ENCODE data around the gene BEX3.
"Not testable (repeated sequence)": the region's sequence is repeated elsewhere in the genome, so short reads cannot be mapped to it uniquely, and the experiment has no call there.

Gene BEX3

DNA sequence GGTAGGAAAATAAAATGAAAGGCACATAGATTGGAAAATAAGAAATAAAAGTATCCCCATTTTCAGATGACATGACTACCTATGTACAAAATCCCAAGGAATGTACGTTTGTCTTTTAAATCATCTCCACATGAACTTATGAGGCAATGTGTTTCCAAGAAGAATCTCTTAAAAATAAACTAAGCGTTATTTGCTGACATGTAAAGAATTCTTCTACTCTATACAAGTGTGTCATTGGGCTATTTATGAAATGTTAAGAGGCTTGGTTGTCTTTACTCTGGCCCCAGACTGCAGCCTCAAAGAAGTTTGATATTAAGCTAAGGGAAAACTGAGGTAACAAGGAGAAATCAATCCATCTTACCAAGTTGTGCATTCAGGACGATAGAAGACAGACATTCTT, 17.1 kb downstream of the BEX3 start:
- TF ChIP-seq JUND (IDR thresholded peaks at IDR 0.05; ENCODE audit: low read depth), result no peak
- DNase-seq (ENCODE audit: low read depth in 1 of 2, low spot score in 1 of 2), result no peak
- in situ Hi-C loops (cut with HindIII; ENCODE audit: low pct_unique_long_range_greater_than_20kb, low sequenced_read_pairs), result no loop called here

DNA sequence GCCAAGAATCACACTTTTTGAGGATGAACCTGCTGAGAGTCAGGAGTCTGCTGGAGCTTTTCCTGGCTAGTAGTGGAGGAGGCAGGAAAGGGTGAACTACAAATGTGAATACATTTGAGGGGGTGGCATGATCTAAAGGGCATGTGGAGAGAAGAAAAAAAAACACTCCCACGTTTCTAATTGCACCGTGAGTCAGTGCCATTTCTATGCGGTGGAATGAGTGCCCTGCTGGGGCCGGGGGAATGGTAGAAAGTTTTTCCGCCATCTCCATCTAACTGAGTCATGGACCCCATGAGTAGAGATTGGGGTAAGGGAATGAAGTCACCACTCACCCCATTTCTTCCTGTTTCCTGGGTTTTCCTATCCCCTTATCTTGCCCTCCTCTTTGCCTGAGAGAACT, 19.8 kb downstream of the BEX3 start:
- DNase-seq (ENCODE audit: low read depth in 1 of 2, low spot score in 1 of 2), result no peak
- TF ChIP-seq JUND (IDR thresholded peaks at IDR 0.05; ENCODE audit: low read depth), result no peak
- in situ Hi-C loops (cut with HindIII; ENCODE audit: low pct_unique_long_range_greater_than_20kb, low sequenced_read_pairs), result no loop called here

DNA sequence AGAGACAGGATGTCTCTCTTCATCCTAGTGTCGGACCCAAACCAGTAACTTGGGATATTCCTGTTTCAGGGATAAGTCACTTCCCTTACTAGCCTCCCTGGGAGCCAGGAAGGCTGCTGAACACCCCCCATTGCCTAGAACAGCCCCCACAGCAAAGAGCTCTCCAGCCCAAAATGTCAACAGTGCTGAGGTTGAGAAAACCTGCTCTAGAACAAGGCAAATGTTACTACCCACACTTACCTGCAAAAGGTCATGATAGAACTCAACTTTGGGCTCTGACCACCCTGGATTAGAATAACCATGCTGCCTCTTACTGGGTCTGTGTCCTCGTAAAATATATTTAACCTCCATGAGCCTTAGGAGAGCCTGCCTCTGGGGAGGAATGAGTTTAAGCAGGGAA, 20.3 kb downstream of the BEX3 start:
- no peak for DNase-seq (ENCODE audit: low read depth in 1 of 2, low spot score in 1 of 2)
- in situ Hi-C loops (cut with HindIII; ENCODE audit: low pct_unique_long_range_greater_than_20kb, low sequenced_read_pairs), result no loop called here
- no peak for TF ChIP-seq JUND (IDR thresholded peaks at IDR 0.05; ENCODE audit: low read depth)

GRCh38 chrX:103397707-103398106, 21.4 kb downstream of the BEX3 start:
- DNase-seq (ENCODE audit: low read depth in 1 of 2, low spot score in 1 of 2), result no peak
- TF ChIP-seq JUND (IDR thresholded peaks at IDR 0.05; ENCODE audit: low read depth), result no peak
- in situ Hi-C loops (cut with HindIII; ENCODE audit: low pct_unique_long_range_greater_than_20kb, low sequenced_read_pairs), result no loop called here

- no peak for DNase-seq (ENCODE audit: low read depth in 1 of 2, low spot score in 1 of 2)
- in situ Hi-C loops (cut with HindIII; ENCODE audit: low pct_unique_long_range_greater_than_20kb, low sequenced_read_pairs), result no loop called here
- no peak for TF ChIP-seq JUND (IDR thresholded peaks at IDR 0.05; ENCODE audit: low read depth)
These were observed 22.1 kb downstream of the BEX3 start for GRCh38 chrX:103398421-103398864.

GRCh38 chrX:103399744-103400143, 23.4 kb downstream of the BEX3 start:
- DNase-seq (ENCODE audit: low read depth in 1 of 2, low spot score in 1 of 2), result no peak
- in situ Hi-C loops (cut with HindIII; ENCODE audit: low pct_unique_long_range_greater_than_20kb, low sequenced_read_pairs), result no loop called here
- TF ChIP-seq JUND (IDR thresholded peaks at IDR 0.05; ENCODE audit: low read depth), result no peak

- in situ Hi-C loops (cut with HindIII; ENCODE audit: low pct_unique_long_range_greater_than_20kb, low sequenced_read_pairs), result no loop called here
- no peak for TF ChIP-seq JUND (IDR thresholded peaks at IDR 0.05; ENCODE audit: low read depth)
These were observed 24.6 kb downstream of the BEX3 start for GRCh38 chrX:103400931-103401330.

DNA sequence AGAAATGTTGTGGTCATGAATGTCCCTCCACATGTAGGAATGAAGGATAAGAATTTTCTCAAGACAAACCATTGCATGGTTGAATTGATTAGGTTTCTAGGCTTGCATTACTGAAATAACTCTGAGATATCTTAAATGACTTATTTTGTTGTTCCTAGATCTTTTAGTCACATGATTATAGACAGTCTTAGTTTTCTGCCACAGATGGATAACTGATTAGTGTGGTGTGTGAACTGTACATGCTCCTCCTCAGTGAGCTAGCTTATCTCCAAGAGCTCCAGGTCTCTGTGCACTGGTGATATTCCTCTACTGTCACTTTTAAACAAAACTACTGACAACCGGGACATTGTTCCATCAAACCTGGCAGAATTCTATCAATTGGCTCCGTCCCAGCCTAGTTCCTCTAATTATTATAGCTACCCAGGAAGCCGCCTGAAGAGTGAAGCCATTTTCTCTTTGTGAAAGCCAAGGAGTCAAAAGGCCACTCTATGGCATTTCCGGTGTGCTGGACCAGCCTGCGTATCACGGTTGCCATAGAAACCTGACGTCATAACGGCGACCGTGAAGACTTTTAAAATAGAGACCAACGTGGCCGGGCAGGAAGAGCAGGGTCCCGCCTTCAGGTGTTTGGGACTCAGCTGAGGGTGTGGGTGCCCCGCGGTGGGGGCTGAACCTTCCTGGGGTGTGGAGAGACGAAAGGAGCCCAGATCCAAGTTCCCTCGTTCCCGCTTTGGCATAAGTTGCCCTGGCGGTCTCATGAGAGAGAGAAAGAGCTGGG, 28.1 kb downstream of the BEX3 start:
- in situ Hi-C loops (cut with HindIII; ENCODE audit: low pct_unique_long_range_greater_than_20kb, low sequenced_read_pairs), result no loop called here
- no peak for TF ChIP-seq JUND (IDR thresholded peaks at IDR 0.05; ENCODE audit: low read depth)
- DNase-seq (ENCODE audit: low read depth in 1 of 2, low spot score in 1 of 2), result peak in 1 of 2 experiments; percentile 24

More at GRCh38 chrX:103400931-103401330, 24.6 kb downstream of the BEX3 start:
- no peak for DNase-seq (ENCODE audit: low read depth in 1 of 2, low spot score in 1 of 2)

GRCh38 chrX:103405009-103405333, 28.6 kb downstream of the BEX3 start:
- no peak for DNase-seq (ENCODE audit: low read depth in 1 of 2, low spot score in 1 of 2)
- TF ChIP-seq JUND (IDR thresholded peaks at IDR 0.05; ENCODE audit: low read depth), result no peak

GRCh38 chrX:103406256-103406655, 29.9 kb downstream of the BEX3 start:
- TF ChIP-seq JUND (IDR thresholded peaks at IDR 0.05; ENCODE audit: low read depth), result no peak
- DNase-seq (ENCODE audit: low read depth in 1 of 2, low spot score in 1 of 2), result no peak
- in situ Hi-C loops (cut with HindIII; ENCODE audit: low pct_unique_long_range_greater_than_20kb, low sequenced_read_pairs), result no loop called here

More at GRCh38 chrX:103405009-103405333, 28.6 kb downstream of the BEX3 start:
- in situ Hi-C loops (cut with HindIII; ENCODE audit: low pct_unique_long_range_greater_than_20kb, low sequenced_read_pairs), result no loop called here

DNA sequence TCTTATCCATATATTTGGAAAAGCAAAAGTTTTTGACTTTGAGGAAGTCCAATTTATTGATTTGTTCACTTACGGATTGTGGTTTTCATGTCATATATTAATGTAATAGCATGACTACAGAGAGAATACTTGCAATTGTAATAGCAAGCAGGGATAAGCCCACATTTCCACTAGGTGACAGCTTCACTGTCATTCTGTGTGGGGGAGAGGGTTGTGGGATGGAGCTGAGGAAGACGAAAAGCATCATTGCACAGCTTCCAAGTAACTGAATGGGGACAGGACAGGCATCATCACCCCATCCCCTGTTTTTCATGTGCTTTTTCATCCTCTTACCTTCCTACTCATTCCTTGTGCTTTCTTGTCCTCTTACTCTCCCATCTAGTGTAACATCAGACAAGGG, 31.4 kb downstream of the BEX3 start:
- no peak for TF ChIP-seq JUND (IDR thresholded peaks at IDR 0.05; ENCODE audit: low read depth)
- no peak for DNase-seq (ENCODE audit: low read depth in 1 of 2, low spot score in 1 of 2)
- in situ Hi-C loops (cut with HindIII; ENCODE audit: low pct_unique_long_range_greater_than_20kb, low sequenced_read_pairs), result no loop called here

GRCh38 chrX:103411721-103412120, 35.4 kb downstream of the BEX3 start:
- DNase-seq (ENCODE audit: low read depth in 1 of 2, low spot score in 1 of 2); in situ Hi-C loops (cut with HindIII; ENCODE audit: low pct_unique_long_range_greater_than_20kb, low sequenced_read_pairs): not testable (repeated sequence)

DNA sequence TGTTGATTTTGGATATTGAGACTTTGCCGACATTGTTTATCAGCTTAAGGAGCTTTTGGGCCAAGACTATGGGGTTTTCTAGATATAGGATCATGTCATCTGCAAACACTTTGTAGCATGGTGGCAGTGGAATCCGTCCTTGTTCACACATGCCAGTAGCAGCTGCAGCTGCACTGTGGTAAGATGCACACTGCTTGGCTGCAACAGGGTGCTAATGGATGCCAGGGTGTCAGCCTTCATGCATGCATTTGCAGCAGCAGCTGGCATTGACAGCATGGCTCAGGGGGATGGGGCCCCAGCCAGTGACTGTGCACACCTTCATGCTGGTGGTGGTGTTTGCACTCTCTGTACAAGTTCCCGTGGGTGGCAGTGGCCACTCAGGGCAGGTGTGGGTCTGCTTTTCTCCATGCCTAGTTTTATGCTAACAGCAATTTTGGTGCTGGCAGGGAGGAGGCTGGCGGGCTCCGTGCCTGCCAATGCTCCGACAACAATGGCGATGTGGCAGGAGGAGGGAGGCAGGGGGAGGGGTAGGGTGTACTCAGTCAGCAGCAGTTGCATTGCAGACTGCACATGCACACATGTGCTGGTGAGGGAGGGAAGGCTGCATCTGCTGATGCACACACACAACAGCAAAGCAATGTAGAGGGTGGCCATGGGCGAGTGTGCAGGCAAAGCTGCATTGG, 37.5 kb downstream of the BEX3 start:
- DNase-seq (ENCODE audit: low read depth in 1 of 2, low spot score in 1 of 2), result no peak
- no peak for TF ChIP-seq JUND (IDR thresholded peaks at IDR 0.05; ENCODE audit: low read depth)
- in situ Hi-C loops (cut with HindIII; ENCODE audit: low pct_unique_long_range_greater_than_20kb, low sequenced_read_pairs), result no loop called here
